Neutrophil (primary cell): ENCODE results near the gene KRTAP20-2.

Source experiments
- H3K27ac ChIP-seq: fragments of 200-600 bp; sonication (generic); 2 replicates; pipeline ENCODE4 v1.5.1; 2016; ENCODE audit warnings: mild to moderate bottlenecking, moderate library complexity
- H3K27me3 ChIP-seq: fragments of 200-600 bp; sonication (generic); 2 replicates; pipeline ENCODE4 v1.6.0; 2016; ENCODE audit warnings: mild to moderate bottlenecking
- H3K36me3 ChIP-seq: fragments of 200-600 bp; sonication (generic); 2 replicates; pipeline ENCODE4 v1.5.1; 2017
- H3K4me1 ChIP-seq, 2 experiments: fragments of 200-600 bp in 1 of 2; sonication (generic) in 1 of 2; 1 replicate in 1 of 2; 2 replicates in 1 of 2; pipeline versions ENCODE4 v1.5.1 to v1.6.1; 2013 to 2016; ENCODE audit warnings: low read depth in 1 of 2, low read length in 1 of 2, mild to moderate bottlenecking in 1 of 2, moderate library complexity in 1 of 2; ENCODE audit not compliant: control insufficient read depth in 1 of 2, insufficient read depth in 1 of 2
- H3K4me3 ChIP-seq, 2 experiments: fragments of 200-600 bp in 1 of 2; sonication (generic) in 1 of 2; 1 replicate in 1 of 2; 2 replicates in 1 of 2; pipeline ENCODE4 v1.5.1; 2013 to 2016; ENCODE audit warnings: low read depth in 1 of 2, low read length in 1 of 2, mild to moderate bottlenecking in 1 of 2, moderate library complexity in 1 of 2
- H3K9me3 ChIP-seq: fragments of 200-600 bp; sonication (generic); 2 replicates; pipeline ENCODE4 v1.5.1; 2016
- CTCF ChIP-seq: fragments of 200-600 bp; sonication (generic); IDR thresholded peaks from 2 replicates; pipeline ENCODE4 v1.5.1; 2016; ENCODE audit warnings: antibody characterized with exemption

Gene KRTAP20-2

DNA sequence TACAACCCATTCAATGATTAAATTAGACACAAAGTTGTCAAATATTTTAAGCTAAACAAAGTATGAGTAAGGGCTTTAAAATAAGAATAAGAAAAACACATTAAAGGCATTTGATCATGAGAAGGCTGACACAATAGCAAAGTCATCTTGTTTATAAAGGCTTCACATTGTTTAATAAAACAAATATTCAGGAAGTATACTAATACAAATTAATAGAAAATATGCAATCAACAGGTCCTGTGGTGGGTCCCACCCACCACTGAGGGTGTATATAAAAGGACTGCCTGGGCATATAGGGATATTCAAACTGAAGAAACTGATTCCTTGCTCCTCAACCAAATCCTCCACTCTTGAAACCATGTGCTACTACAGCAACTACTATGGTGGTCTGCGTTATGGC is at the start of gene KRTAP20-2:
Gene KRTAP20-2, plus strand, starts transcription at position 301 of the 400 bp plus-strand sequence. Its CDS starts 58 bp downstream, at position 359.
- no peak for TF ChIP-seq CTCF
- no peak within 1 kb of the TSS for H3K27ac ChIP-seq
- no peak within 1 kb of the TSS for H3K4me3 ChIP-seq

DNA sequence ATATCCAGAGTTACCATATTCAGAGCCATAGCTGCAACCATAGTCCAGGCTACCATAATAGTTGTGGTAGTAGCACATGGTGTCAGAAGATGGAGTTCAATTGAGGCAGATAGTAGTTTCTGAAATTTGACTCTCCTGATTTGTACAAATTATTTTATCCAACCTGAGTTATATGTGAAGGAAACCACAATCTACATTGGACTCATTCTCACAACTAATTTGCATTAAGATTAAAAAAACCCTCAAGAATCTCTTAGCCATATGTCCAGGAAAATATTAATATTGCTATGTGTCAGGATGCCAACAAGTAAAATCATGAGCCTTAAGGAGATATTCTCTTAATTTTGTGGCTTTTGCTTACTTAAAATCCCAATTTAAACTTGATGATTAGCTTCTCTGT is 44.7 kb upstream of the KRTAP20-2 start, which contains the start of gene KRTAP22-2:
Gene KRTAP22-2, minus strand, starts transcription at position 101 of the 400 bp plus-strand sequence.
- no peaks in the 10 kb centered on the region for H3K36me3 ChIP-seq
- no peak within 1 kb of the TSS for H3K4me3 ChIP-seq
- H3K9me3 ChIP-seq, result no peaks in the 10 kb centered on the region
- no peaks in the 10 kb centered on the region for H3K4me1 ChIP-seq
- no peaks in the 10 kb centered on the region for H3K27me3 ChIP-seq
- TF ChIP-seq CTCF, result no peak
- H3K27ac ChIP-seq, result no peak within 1 kb of the TSS

More for the DNA sequence above, at the start of gene KRTAP20-2:
- no peaks in the 10 kb centered on the region for H3K36me3 ChIP-seq
- no peaks in the 10 kb centered on the region for H3K4me1 ChIP-seq
- H3K9me3 ChIP-seq, result no peaks in the 10 kb centered on the region
- no peaks in the 10 kb centered on the region for H3K27me3 ChIP-seq

- Histone ChIP-seq H3K36me3 (no peaks in the 10 kb centered on the region), H3K9me3 (no peaks in the 10 kb centered on the region)
Measured at GRCh38 chr21:30592140-30592539, 42.9 kb upstream of the KRTAP20-2 start, which contains the start of gene KRTAP6-3. Gene KRTAP6-3, plus strand, starts transcription at chr21:30592440. Its CDS starts 6 bp downstream, at chr21:30592446.

DNA sequence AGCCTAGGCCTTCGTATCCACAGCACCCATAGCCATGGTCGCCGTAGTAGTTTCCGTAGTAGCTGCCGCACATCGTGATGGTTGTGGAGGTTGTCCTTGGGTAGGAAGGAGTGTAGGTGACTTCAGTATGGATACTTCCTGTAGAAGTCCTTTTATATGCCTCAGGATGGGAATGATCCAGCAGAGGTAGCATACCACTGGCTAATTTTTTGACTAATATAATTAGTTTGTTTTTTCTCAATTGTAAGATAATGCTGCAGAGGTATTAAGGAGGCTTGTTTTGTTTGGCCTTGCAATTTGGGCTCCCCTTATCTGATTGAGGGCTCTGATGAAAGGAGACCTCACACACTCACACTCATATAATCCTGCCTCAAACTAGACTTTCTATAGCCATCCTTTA is 36.2 kb upstream of the KRTAP20-2 start, which contains the start of gene KRTAP6-2:
Gene KRTAP6-2, minus strand, starts transcription at position 101 of the 400 bp plus-strand sequence. Its CDS starts 28 bp downstream, at position 73.
- no peak within 1 kb of the TSS for H3K4me3 ChIP-seq
- no peaks in the 10 kb centered on the region for H3K9me3 ChIP-seq

More at GRCh38 chr21:30592140-30592539, 42.9 kb upstream of the KRTAP20-2 start, which contains the start of gene KRTAP6-3:
- TF ChIP-seq CTCF, result no peak
- no peaks in the 10 kb centered on the region for H3K27me3 ChIP-seq
- H3K4me1 ChIP-seq, result no peaks in the 10 kb centered on the region
- H3K27ac ChIP-seq, result no peak within 1 kb of the TSS
- H3K4me3 ChIP-seq, result no peak within 1 kb of the TSS

GRCh38 chr21:30600787-30601186 is 34.2 kb upstream of the KRTAP20-2 start, which contains the start of gene KRTAP22-1:
Gene KRTAP22-1, plus strand, starts transcription at chr21:30601087.
- Histone ChIP-seq H3K27ac (no peak within 1 kb of the TSS), H3K9me3 (no peaks in the 10 kb centered on the region), H3K4me3 (no peak within 1 kb of the TSS), H3K4me1 (no peaks in the 10 kb centered on the region), H3K36me3 (no peaks in the 10 kb centered on the region), H3K27me3 (no peaks in the 10 kb centered on the region)
- TF ChIP-seq CTCF, result no peak

More for the DNA sequence above, 36.2 kb upstream of the KRTAP20-2 start, which contains the start of gene KRTAP6-2:
- Histone ChIP-seq H3K36me3 (no peaks in the 10 kb centered on the region), H3K27ac (no peak within 1 kb of the TSS), H3K27me3 (no peaks in the 10 kb centered on the region), H3K4me1 (no peaks in the 10 kb centered on the region)
- TF ChIP-seq CTCF, result no peak
